Colonic mucosa (tissue), 4 donors: ENCODE measurements around the gene TMPRSS11A. TPM values are rescaled to one million over a fixed set of nuclear protein-coding genes. Genes with fewer than 3 reads are reported as not detected.

Source experiments
- DNase-seq: peaks from one replicate; pipeline ENCODE4 v3.0.0-alpha.2; 2020
- H3K27ac ChIP-seq: fragments of 200-600 bp; one replicate; pipeline ENCODE4 v1.8.0; 2021
- H3K27me3 ChIP-seq: fragments of 200-600 bp; one replicate; pipeline ENCODE4 v1.8.0; 2021
- H3K36me3 ChIP-seq: fragments of 200-600 bp; one replicate; pipeline ENCODE4 v1.8.0; 2021
- H3K4me1 ChIP-seq: fragments of 200-600 bp; one replicate; pipeline ENCODE4 v1.8.0; 2021; ENCODE audit warnings: mild to moderate bottlenecking
- H3K4me3 ChIP-seq: fragments of 200-600 bp; one replicate; pipeline ENCODE4 v1.8.0; 2021
- H3K9ac ChIP-seq, 2 donors: one replicate each; pipeline ENCODE4 v1.7.0; 2013; ENCODE audit warnings: control low read depth in 2 of 2, low read depth in 2 of 2, low read length in 2 of 2
- H3K9me3 ChIP-seq: fragments of 200-600 bp; one replicate; pipeline ENCODE4 v1.8.0; 2021
- CTCF ChIP-seq: fragments of 200-600 bp; IDR thresholded peaks from one replicate; pipeline ENCODE4 v1.8.0; 2022; ENCODE audit warnings: antibody characterized with exemption, mild to moderate bottlenecking
- intact Hi-C: fragments of 100-400 bp; cut with DNase I; formaldehyde crosslinking; loops from one replicate; pipeline ENCODE4 v1.14.1; 2022
- total RNA-seq, 2 donors: library from RNA; stranded (reverse); fragmentation: NEBNext Ultra II Directional in 1 of 2; extraction: Animal tissue kit (Norgen Biotek cat#: 25700) in 1 of 2; gene quantifications; one replicate each; pipeline ENCODE4 v1.2.1, GENCODE V29; 2021
- donor health status: healthy.
- donor health status: DM: no; HTN: no; CAD: no.
- donor health status: DM: no; HTN: no; CAD: no.

Gene TMPRSS11A
- total RNA-seq, 2 donors from 2014 or later, result not detected

GRCh38 chr4:67861513-67861912 is 101.8 kb downstream of the TMPRSS11A start:
- intact Hi-C loops, result no loop called here
- no peak for DNase-seq
- H3K9me3 ChIP-seq, result no peaks in the 10 kb centered on the region
- H3K36me3 ChIP-seq, result no peaks in the 10 kb centered on the region
- no peaks in the 10 kb centered on the region for H3K4me1 ChIP-seq
- no peak overlapping the region for H3K9ac ChIP-seq
- H3K27ac ChIP-seq, result no peak overlapping the region
- TF ChIP-seq CTCF, result no peak
- no peak overlapping the region for H3K4me3 ChIP-seq
- no peaks in the 10 kb centered on the region for H3K27me3 ChIP-seq

Other genes starting within 250 kb of the TMPRSS11A start
- not detected for gene GNRHR, start 209.1 kb downstream of the TMPRSS11A start, total RNA-seq
- gene TMPRSS11D, start 79.5 kb downstream of the TMPRSS11A start, total RNA-seq, result not detected
- gene TMPRSS11F, start 166.4 kb upstream of the TMPRSS11A start, total RNA-seq, result not detected